DMS79 treated with DMSO at 0.1 percent for 48 hours (cell line): Measurements from ENCODE around the gene THAP7.

ENCODE experiments used
- DNase-seq: peaks from one replicate; lab custom pipeline; 2025; lab: John Stamatoyannopoulos, UW

Gene THAP7

GRCh38 chr22:21031545-21032036 is 29.7 kb upstream of the THAP7 start:
- no peak for DNase-seq

- DNase-seq: no peak
These were observed 29.0 kb upstream of the THAP7 start for GRCh38 chr22:21030621-21031544.

- no peak for DNase-seq
These were observed 28.1 kb upstream of the THAP7 start for GRCh38 chr22:21030032-21030431.

- no peak for DNase-seq
These were observed 27.6 kb upstream of the THAP7 start for GRCh38 chr22:21029486-21030025.

- no peak for DNase-seq
These were observed 26.6 kb upstream of the THAP7 start for GRCh38 chr22:21028277-21029251.

GRCh38 chr22:21026783-21027692 is 25.1 kb upstream of the THAP7 start:
- peak; percentile 31 for DNase-seq

GRCh38 chr22:21025763-21026755 is 24.1 kb upstream of the THAP7 start:
- DNase-seq: no peak

- no peak for DNase-seq
These were observed 23.3 kb upstream of the THAP7 start for GRCh38 chr22:21025266-21025665.

- DNase-seq: no peak
These were observed 21.2 kb upstream of the THAP7 start for GRCh38 chr22:21022955-21023614.

GRCh38 chr22:21022507-21022906 is 20.6 kb upstream of the THAP7 start:
- no peak for DNase-seq

GRCh38 chr22:21020802-21021429 is 19.0 kb upstream of the THAP7 start:
- DNase-seq: no peak

- DNase-seq: no peak
These were observed 16.4 kb upstream of the THAP7 start for GRCh38 chr22:21018314-21018713.

GRCh38 chr22:21016644-21017420 is 14.9 kb upstream of the THAP7 start:
- DNase-seq: no peak

GRCh38 chr22:21015466-21016006 is 13.6 kb upstream of the THAP7 start:
- DNase-seq: no peak

- no peak for DNase-seq
These were observed 13.0 kb upstream of the THAP7 start, which contains the start of gene P2RX6 for GRCh38 chr22:21014726-21015465. TSS of gene P2RX6 (plus strand) at chr22:21015165. CDS start at chr22:21015175, 10 bp downstream.

GRCh38 chr22:21014202-21014725 is 12.3 kb upstream of the THAP7 start:
- peak; percentile 71 for DNase-seq
